H9 (cell line): Measurements from ENCODE around the gene KCNK1. TPM values are rescaled to one million over a fixed set of nuclear protein-coding genes. Genes with fewer than 3 reads are reported as not detected.

ENCODE experiments used
- DNase-seq: peaks from one replicate; pipeline ENCODE4 v3.0.0-alpha.2; 2017
- H2AFZ ChIP-seq: one replicate; pipeline ENCODE4 v1.6.1; 2013; ENCODE audit warnings: mild to moderate bottlenecking, low read length, control low read depth, moderate library complexity
- H2AK5ac ChIP-seq: 2 replicates; pipeline ENCODE4 v1.6.1; 2013; ENCODE audit warnings: low read length, control low read depth, mixed read lengths; ENCODE audit not compliant: insufficient read length
- H2BK120ac ChIP-seq: one replicate; pipeline ENCODE4 v1.6.1; 2013; ENCODE audit warnings: low read depth, mild to moderate bottlenecking, low read length, control low read depth, inconsistent platforms; ENCODE audit not compliant: poor library complexity, severe bottlenecking
- H2BK12ac ChIP-seq: 2 replicates; pipeline ENCODE4 v1.6.1; 2013; ENCODE audit warnings: low read length, control low read depth, mixed read lengths, low read depth; ENCODE audit not compliant: insufficient read length
- H2BK15ac ChIP-seq: 2 replicates; pipeline ENCODE4 v1.6.1; 2013; ENCODE audit warnings: low read depth, low read length, control low read depth
- H2BK20ac ChIP-seq: one replicate; pipeline ENCODE4 v1.6.1; 2013; ENCODE audit warnings: low read depth, mild to moderate bottlenecking, low read length, control low read depth, inconsistent platforms; ENCODE audit not compliant: poor library complexity, severe bottlenecking
- H2BK5ac ChIP-seq: 2 replicates; pipeline ENCODE4 v1.6.1; 2013; ENCODE audit warnings: low read length, control low read depth, mixed read lengths; ENCODE audit not compliant: insufficient read length
- H3K14ac ChIP-seq: 2 replicates; pipeline ENCODE4 v1.6.1; 2013; ENCODE audit warnings: low read length, control low read depth; ENCODE audit not compliant: insufficient read depth
- H3K18ac ChIP-seq: 2 replicates; pipeline ENCODE4 v1.6.1; 2013; ENCODE audit warnings: low read depth, mild to moderate bottlenecking, mixed read lengths, low read length, control low read depth; ENCODE audit not compliant: insufficient read length
- H3K23ac ChIP-seq: 2 replicates; pipeline ENCODE4 v1.6.1; 2013; ENCODE audit warnings: low read length, control low read depth, mixed read lengths, low read depth; ENCODE audit not compliant: insufficient read length
- H3K23me2 ChIP-seq: 2 replicates; pipeline ENCODE4 v1.6.1; 2013; ENCODE audit warnings: low read depth, mild to moderate bottlenecking, mixed read lengths, low read length, control low read depth; ENCODE audit not compliant: insufficient read length, poor library complexity, severe bottlenecking
- H3K27ac ChIP-seq: 2 replicates; pipeline ENCODE4 v1.5.1; 2013; ENCODE audit warnings: low read length, control low read depth, mixed read lengths, low read depth; ENCODE audit not compliant: insufficient read length
- H3K27me3 ChIP-seq: 2 replicates; pipeline ENCODE4 v1.6.1; 2013; ENCODE audit warnings: low read length, control low read depth, inconsistent platforms; ENCODE audit not compliant: insufficient read depth
- H3K4ac ChIP-seq: 2 replicates; pipeline ENCODE4 v1.6.1; 2013; ENCODE audit warnings: low read depth, mild to moderate bottlenecking, control low read depth, inconsistent platforms, low read length, moderate library complexity
- H3K4me1 ChIP-seq: 2 replicates; pipeline ENCODE4 v1.6.1; 2013; ENCODE audit warnings: low read length, control low read depth, inconsistent platforms; ENCODE audit not compliant: insufficient read depth
- H3K4me2 ChIP-seq: 2 replicates; pipeline ENCODE4 v1.6.1; 2013; ENCODE audit warnings: low read length, control low read depth, mixed read lengths; ENCODE audit not compliant: insufficient read length, insufficient read depth
- H3K56ac ChIP-seq: 2 replicates; pipeline ENCODE4 v1.6.1; 2013; ENCODE audit warnings: low read depth, mild to moderate bottlenecking, mixed read lengths, low read length, control low read depth; ENCODE audit not compliant: insufficient read length
- H3K79me1 ChIP-seq: 2 replicates; pipeline ENCODE4 v1.6.1; 2013; ENCODE audit warnings: low read depth, mild to moderate bottlenecking, moderate library complexity, low read length, control low read depth, inconsistent platforms; ENCODE audit not compliant: insufficient read depth, poor library complexity, severe bottlenecking
- H3K79me2 ChIP-seq: 2 replicates; pipeline ENCODE4 v1.6.1; 2013; ENCODE audit warnings: low read length, control low read depth, inconsistent platforms; ENCODE audit not compliant: insufficient read depth
- H3K9ac ChIP-seq: 2 replicates; pipeline ENCODE4 v1.6.1; 2013; ENCODE audit warnings: low read length, control low read depth, mixed read lengths; ENCODE audit not compliant: insufficient read length; ENCODE audit errors: extremely low read depth
- H3K9me3 ChIP-seq: one replicate; pipeline ENCODE4 v1.6.1; 2013; ENCODE audit warnings: low read depth, low read length, inconsistent platforms; ENCODE audit not compliant: control insufficient read depth
- H3T11ph ChIP-seq: one replicate; pipeline ENCODE4 v1.6.1; 2013; ENCODE audit warnings: mild to moderate bottlenecking, low read length, control low read depth, inconsistent platforms
- H4K20me1 ChIP-seq: one replicate; pipeline ENCODE4 v1.6.1; 2013; ENCODE audit not compliant: control insufficient read depth, insufficient read length, insufficient read depth
- H4K5ac ChIP-seq: 2 replicates; pipeline ENCODE4 v1.6.1; 2013; ENCODE audit warnings: low read depth, mild to moderate bottlenecking, mixed read lengths, low read length, control low read depth; ENCODE audit not compliant: insufficient read length
- H4K8ac ChIP-seq: replicated peaks from 2 replicates; pipeline ENCODE4 v1.6.1; 2013; ENCODE audit warnings: low read length, control low read depth, mixed read lengths, low read depth; ENCODE audit not compliant: insufficient read length
- H4K91ac ChIP-seq: 2 replicates; pipeline ENCODE4 v1.6.1; 2013; ENCODE audit warnings: low read depth, mild to moderate bottlenecking, moderate library complexity, mixed read lengths, low read length, control low read depth; ENCODE audit not compliant: insufficient read length
- H3K27ac Mint-ChIP-seq, 3 experiments: 2 replicates in 2 of 3; 3 replicates in 1 of 3; pipeline ENCODE4 v1.8.0; 2020 to 2021; ENCODE audit warnings: mixed read lengths in 3 of 3, mild to moderate bottlenecking in 1 of 3, moderate library complexity in 1 of 3
- H3K27me3 Mint-ChIP-seq: 2 replicates; pipeline ENCODE4 v1.8.0; 2021; ENCODE audit warnings: low read depth, mild to moderate bottlenecking, moderate library complexity, mixed read lengths
- H3K36me3 Mint-ChIP-seq, 3 experiments: 2 replicates in 2 of 3; 3 replicates in 1 of 3; pipeline ENCODE4 v1.8.0; 2020 to 2021; ENCODE audit warnings: low read depth in 3 of 3, mixed read lengths in 3 of 3; ENCODE audit not compliant: insufficient read depth in 1 of 3
- H3K4me1 Mint-ChIP-seq, 2 experiments: 2 replicates each; pipeline ENCODE4 v1.8.0; 2020; ENCODE audit warnings: mixed read lengths in 2 of 2
- H3K4me3 Mint-ChIP-seq, 2 experiments: 2 replicates in 1 of 2; 3 replicates in 1 of 2; pipeline ENCODE4 v1.8.0; 2020 to 2021; ENCODE audit warnings: mild to moderate bottlenecking in 2 of 2, mixed read lengths in 2 of 2, moderate library complexity in 1 of 2
- H3K9me3 Mint-ChIP-seq, 2 experiments: 2 replicates in 1 of 2; 3 replicates in 1 of 2; pipeline ENCODE4 v1.8.0; 2020; ENCODE audit warnings: mild to moderate bottlenecking in 2 of 2, mixed read lengths in 2 of 2, moderate library complexity in 1 of 2
- WGBS: extraction: QIAGEN DNeasy Blood & Tissue Kit; methylation state at CpG from one replicate; pipeline ENCODE4 v1.1.7; 2013; ENCODE audit warnings: missing lambda C conversion rate, low lambda C conversion rate, mixed read lengths; ENCODE audit not compliant: insufficient read length; ENCODE audit errors: extremely low coverage; 5-methylcytosine and 5-hydroxymethylcytosine counted together
- total RNA-seq: library from RNA; stranded (reverse); gene quantifications from 2 replicates; pipeline ENCODE4 v1.2.1, GENCODE V29; 2021
- TF ChIP-seq, protein P1 (sequence below): fragments of 200-600 bp; sonication (generic); conservative IDR thresholded peaks from 3 replicates; pipeline ENCODE4 v1.8.0; 2021; ENCODE audit warnings: antibody characterized with exemption, mild to moderate bottlenecking

Gene KCNK1
- total RNA-seq, 1 experiment from 2014 or later, result 9.9 TPM

DNA sequence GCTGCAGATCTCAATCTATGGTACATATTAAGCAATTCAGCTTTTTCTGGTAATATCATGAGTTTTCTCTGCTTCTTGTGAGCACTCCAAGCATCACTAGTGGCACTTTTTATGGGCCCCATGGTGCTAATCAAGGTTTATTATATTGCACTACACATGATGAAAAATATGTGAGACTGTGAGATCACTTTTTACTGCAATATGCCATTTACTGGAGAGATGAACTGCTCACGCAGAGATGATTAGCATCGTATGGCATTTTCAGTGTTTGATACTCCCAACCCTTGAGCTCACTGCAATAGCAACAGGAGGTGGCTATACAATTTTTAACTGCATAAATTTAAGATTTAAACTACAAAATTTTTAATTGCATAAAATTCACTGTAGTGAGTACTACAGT is 8.7 kb upstream of the KCNK1 start:
- peaks cover 8 to 14% of the 10 kb centered on the region in 2 experiments for H3K4me1 Mint-ChIP-seq
- Histone ChIP-seq H2AK5ac (no peak overlapping the region), H2AFZ (no peak overlapping the region), H2BK5ac (no peak overlapping the region), H3K4me1 (no peaks in the 10 kb centered on the region), H3K4ac (no peak overlapping the region), H3K79me2 (no peaks in the 10 kb centered on the region), H3K56ac (no peak overlapping the region), H3K79me1 (no peaks in the 10 kb centered on the region), H2BK120ac (no peak overlapping the region), H3K9me3 (no peaks in the 10 kb centered on the region), H3T11ph (no peak overlapping the region), H3K23ac (no peak overlapping the region), H3K27me3 (no peaks in the 10 kb centered on the region), H2BK20ac (no peak overlapping the region), H3K27ac (no peak overlapping the region), H2BK15ac (no peak overlapping the region), H4K8ac (no peak overlapping the region), H4K91ac (no peak overlapping the region), H3K14ac (no peak overlapping the region), H4K5ac (no peak overlapping the region), H4K20me1 (no peaks in the 10 kb centered on the region), H3K23me2 (no peaks in the 10 kb centered on the region), H3K9ac (no peak overlapping the region), H2BK12ac (no peak overlapping the region), H3K4me2 (no peak overlapping the region), H3K18ac (no peak overlapping the region)
- WGBS, result no CpG with 5 or more reads among the region's 2 CpGs
- peaks cover 24% of the 10 kb centered on the region for H3K27me3 Mint-ChIP-seq
- TF ChIP-seq, protein P1, sequence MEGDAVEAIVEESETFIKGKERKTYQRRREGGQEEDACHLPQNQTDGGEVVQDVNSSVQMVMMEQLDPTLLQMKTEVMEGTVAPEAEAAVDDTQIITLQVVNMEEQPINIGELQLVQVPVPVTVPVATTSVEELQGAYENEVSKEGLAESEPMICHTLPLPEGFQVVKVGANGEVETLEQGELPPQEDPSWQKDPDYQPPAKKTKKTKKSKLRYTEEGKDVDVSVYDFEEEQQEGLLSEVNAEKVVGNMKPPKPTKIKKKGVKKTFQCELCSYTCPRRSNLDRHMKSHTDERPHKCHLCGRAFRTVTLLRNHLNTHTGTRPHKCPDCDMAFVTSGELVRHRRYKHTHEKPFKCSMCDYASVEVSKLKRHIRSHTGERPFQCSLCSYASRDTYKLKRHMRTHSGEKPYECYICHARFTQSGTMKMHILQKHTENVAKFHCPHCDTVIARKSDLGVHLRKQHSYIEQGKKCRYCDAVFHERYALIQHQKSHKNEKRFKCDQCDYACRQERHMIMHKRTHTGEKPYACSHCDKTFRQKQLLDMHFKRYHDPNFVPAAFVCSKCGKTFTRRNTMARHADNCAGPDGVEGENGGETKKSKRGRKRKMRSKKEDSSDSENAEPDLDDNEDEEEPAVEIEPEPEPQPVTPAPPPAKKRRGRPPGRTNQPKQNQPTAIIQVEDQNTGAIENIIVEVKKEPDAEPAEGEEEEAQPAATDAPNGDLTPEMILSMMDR, result no peak
- H3K27ac Mint-ChIP-seq, result no peak overlapping the region
- H3K36me3 Mint-ChIP-seq, result no peaks in the 10 kb centered on the region
- no peaks in the 10 kb centered on the region for H3K9me3 Mint-ChIP-seq
- H3K4me3 Mint-ChIP-seq, result no peak overlapping the region
- no peak for DNase-seq
